Activated naive CD4-positive, alpha-beta T cell treated with anti-CD3 and anti-CD28 coated beads, Interleukin-2, amount 10 ng/mL, durations not matched to agents 7 days and 5 days (primary cell): ENCODE results near the gene TFPI.

Source experiments
- CTCF ChIA-PET: fragments of 350-600 bp; sonication (Branson Sonifier 250); formaldehyde crosslinking; loops from one replicate; lab custom pipeline; 2021; ENCODE audit warnings: antibody characterized with exemption; lab: Charles Lee
- DNase-seq: peaks from one replicate; pipeline ENCODE4 v3.0.0-alpha.2; 2020
- H3K27ac Mint-ChIP-seq: one replicate; pipeline ENCODE4 v1.8.0; 2021; ENCODE audit warnings: mild to moderate bottlenecking, moderate library complexity, mixed read lengths
- H3K27me3 Mint-ChIP-seq: one replicate; pipeline ENCODE4 v1.8.0; 2021; ENCODE audit warnings: mild to moderate bottlenecking, mixed read lengths
- H3K36me3 Mint-ChIP-seq: one replicate; pipeline ENCODE4 v1.8.0; 2021; ENCODE audit warnings: mixed read lengths
- H3K4me1 Mint-ChIP-seq: one replicate; pipeline ENCODE4 v1.8.0; 2021; ENCODE audit warnings: mixed read lengths
- H3K4me3 Mint-ChIP-seq: one replicate; pipeline ENCODE4 v1.8.0; 2021; ENCODE audit warnings: mild to moderate bottlenecking, moderate library complexity, mixed read lengths
- H3K9me3 Mint-ChIP-seq: one replicate; pipeline ENCODE4 v1.8.0; 2021; ENCODE audit warnings: mixed read lengths

Gene TFPI

GRCh38 chr2:187554011-187554703, at the start of gene TFPI:
Gene TFPI, minus strand, starts transcription at chr2:187554435. Its CDS starts 50,667 bp downstream, at chr2:187503768.
- Mint-ChIP-seq H3K36me3 (no peaks in the 10 kb centered on the region), H3K27me3 (peaks cover 11% of the 10 kb centered on the region), H3K4me1 (peaks cover 4% of the 10 kb centered on the region), H3K27ac (no peak within 1 kb of the TSS), H3K4me3 (no peak within 1 kb of the TSS), H3K9me3 (no peaks in the 10 kb centered on the region)
- CTCF ChIA-PET = interaction anchor here (1.0 to 1.3 kb wide), 2 partner anchors 27 to 54 kb away, joined by 3 to 4 read pairs; no protein-coding TSS in a partner anchor
- no peak for DNase-seq

DNA sequence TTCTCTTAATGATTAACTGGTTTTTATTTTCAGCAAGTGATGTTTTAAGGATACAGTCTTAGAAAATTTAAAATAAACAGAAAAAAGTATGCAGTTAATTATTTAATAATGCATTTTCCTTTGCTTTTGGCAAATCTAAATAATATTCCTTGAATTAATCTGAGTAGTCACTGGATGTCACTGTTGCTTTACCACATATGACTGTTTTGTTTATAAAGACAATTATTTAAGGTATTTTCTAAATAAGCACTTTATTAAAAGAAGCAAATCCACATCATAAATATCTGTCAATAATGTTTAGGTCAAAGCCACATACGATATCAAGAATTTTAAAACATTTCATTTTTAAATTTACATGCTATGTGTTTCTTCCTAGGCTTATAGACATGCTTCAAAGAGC, 40.6 kb upstream of the TFPI start:
- H3K27me3 Mint-ChIP-seq = no peaks in the 10 kb centered on the region
- H3K36me3 Mint-ChIP-seq = no peaks in the 10 kb centered on the region
- no peaks in the 10 kb centered on the region for H3K4me1 Mint-ChIP-seq
- DNase-seq = no peak
- H3K4me3 Mint-ChIP-seq = no peak overlapping the region
- H3K27ac Mint-ChIP-seq = no peak overlapping the region
- no peaks in the 10 kb centered on the region for H3K9me3 Mint-ChIP-seq
- CTCF ChIA-PET = interaction anchor here (0.8 to 1.0 kb wide), 3 partner anchors 12 to 16 kb away, joined by 3 read pairs; no protein-coding TSS in a partner anchor

DNA sequence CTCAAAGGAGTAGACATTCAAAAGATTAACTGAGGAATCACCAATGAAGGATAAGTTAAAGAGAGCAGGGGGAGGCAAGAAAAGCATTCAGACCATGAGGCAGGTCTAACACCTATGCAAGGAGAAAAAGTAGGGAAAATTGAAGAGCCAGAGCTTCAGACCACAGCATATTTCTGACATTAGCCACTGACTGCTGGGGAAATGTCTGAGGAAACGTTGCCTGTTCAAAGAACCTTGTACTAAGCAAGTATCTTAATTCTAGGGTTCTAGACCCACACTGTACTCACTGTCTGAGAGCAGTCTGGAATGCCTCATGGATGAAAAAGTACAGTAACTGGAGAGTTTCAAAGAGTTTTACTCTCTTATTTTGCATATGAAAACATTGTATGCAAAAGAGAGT, 39.5 kb upstream of the TFPI start:
- no peak overlapping the region for H3K4me3 Mint-ChIP-seq
- H3K9me3 Mint-ChIP-seq = no peaks in the 10 kb centered on the region
- H3K27ac Mint-ChIP-seq = no peak overlapping the region
- H3K4me1 Mint-ChIP-seq = no peaks in the 10 kb centered on the region
- no peaks in the 10 kb centered on the region for H3K36me3 Mint-ChIP-seq
- no peaks in the 10 kb centered on the region for H3K27me3 Mint-ChIP-seq
- CTCF ChIA-PET = interaction anchor here (1.0 to 1.9 kb wide), 2 partner anchors 8 to 11 kb away, joined by 3 to 8 read pairs; no protein-coding TSS in a partner anchor
- DNase-seq = no peak

DNA sequence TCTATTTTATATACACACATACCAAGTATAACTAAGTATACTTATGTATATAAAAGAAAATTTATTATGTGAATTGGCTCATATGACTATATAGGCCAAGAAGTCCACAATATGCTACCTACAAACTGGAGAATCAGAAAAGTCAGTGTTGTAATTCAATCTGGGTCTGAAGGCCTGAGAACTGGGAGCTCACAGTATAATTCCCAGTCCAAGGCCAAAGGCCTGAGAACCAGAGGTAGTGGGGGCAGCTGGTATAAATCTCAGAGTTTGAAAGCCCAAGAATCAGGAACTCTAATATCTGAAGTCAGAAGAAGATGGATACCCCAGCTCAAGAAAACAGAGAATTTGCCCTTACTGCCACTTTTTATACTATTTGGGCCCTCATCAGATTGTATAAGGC, 38.9 kb upstream of the TFPI start:
- H3K4me1 Mint-ChIP-seq = no peaks in the 10 kb centered on the region
- no peak for DNase-seq
- no peaks in the 10 kb centered on the region for H3K36me3 Mint-ChIP-seq
- CTCF ChIA-PET = interaction anchor here (1.0 to 1.9 kb wide), 2 partner anchors 9 to 11 kb away, joined by 3 to 8 read pairs; no protein-coding TSS in a partner anchor
- no peak overlapping the region for H3K27ac Mint-ChIP-seq
- no peak overlapping the region for H3K4me3 Mint-ChIP-seq
- no peaks in the 10 kb centered on the region for H3K27me3 Mint-ChIP-seq
- H3K9me3 Mint-ChIP-seq = no peaks in the 10 kb centered on the region

DNA sequence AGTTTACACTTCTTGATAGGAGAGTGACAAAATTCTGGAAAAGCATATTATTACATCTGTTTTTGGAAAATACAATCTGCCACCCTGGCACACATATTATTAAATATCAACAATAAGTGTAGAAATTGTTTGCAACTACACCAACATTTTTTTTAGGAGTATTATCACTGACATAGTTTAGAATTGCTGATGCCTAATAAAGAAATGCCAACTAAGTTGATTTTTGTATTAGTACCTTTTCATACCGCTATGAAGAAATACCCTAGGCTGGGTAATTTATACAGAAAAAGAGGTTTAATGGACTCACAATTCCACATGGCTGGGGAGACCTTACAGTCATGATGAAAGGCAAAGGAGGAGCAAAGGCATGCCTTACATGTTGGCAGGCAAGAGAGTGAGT, 35.9 kb upstream of the TFPI start:
- Mint-ChIP-seq H3K4me1 (peaks cover 5% of the 10 kb centered on the region), H3K36me3 (peaks cover 1% of the 10 kb centered on the region), H3K4me3 (no peak overlapping the region), H3K27ac (no peak overlapping the region), H3K9me3 (peaks cover 5% of the 10 kb centered on the region), H3K27me3 (no peaks in the 10 kb centered on the region)
- DNase-seq = no peak
- CTCF ChIA-PET = interaction anchor here (1.5 kb wide), 1 partner anchor 90 kb away, joined by 4 read pairs; no protein-coding TSS in a partner anchor

DNA sequence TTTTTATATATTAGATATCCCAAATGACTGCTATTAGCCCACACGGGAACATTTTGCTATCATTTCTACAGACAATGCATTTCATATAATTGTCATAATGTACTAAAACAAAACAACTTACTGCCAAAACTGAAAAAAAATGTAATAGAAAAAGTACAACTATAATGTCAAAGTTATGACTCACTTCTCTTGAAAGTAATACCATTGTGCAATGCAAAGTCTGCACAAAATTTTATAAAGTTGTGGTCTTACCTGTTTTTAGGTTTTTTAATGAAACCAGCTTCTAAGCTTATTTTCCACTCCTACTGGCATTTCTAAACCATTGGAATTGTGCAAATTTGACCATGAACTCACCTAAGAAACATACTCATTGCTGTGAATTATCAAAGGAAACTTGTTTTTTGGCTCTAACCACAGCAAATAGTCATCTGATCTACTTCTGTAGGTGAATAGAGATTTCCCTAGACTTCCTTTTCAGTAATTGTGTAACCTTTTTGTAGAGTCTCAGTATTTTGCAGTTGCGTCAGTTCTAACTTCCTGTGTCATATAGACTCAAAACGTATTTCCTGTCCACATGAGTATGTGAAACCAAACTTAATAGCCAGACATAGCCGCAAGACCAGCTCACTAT, 31.9 kb upstream of the TFPI start:
- Mint-ChIP-seq H3K9me3 (peaks cover 5% of the 10 kb centered on the region), H3K4me1 (peaks cover 8% of the 10 kb centered on the region), H3K27ac (peak overlapping the region; percentile 78), H3K4me3 (no peak overlapping the region), H3K27me3 (no peaks in the 10 kb centered on the region), H3K36me3 (peaks cover 1% of the 10 kb centered on the region)
- CTCF ChIA-PET = interaction anchor here (2.6 kb wide), 1 partner anchor 86 kb away, joined by 9 read pairs; no protein-coding TSS in a partner anchor
- DNase-seq = no peak

DNA sequence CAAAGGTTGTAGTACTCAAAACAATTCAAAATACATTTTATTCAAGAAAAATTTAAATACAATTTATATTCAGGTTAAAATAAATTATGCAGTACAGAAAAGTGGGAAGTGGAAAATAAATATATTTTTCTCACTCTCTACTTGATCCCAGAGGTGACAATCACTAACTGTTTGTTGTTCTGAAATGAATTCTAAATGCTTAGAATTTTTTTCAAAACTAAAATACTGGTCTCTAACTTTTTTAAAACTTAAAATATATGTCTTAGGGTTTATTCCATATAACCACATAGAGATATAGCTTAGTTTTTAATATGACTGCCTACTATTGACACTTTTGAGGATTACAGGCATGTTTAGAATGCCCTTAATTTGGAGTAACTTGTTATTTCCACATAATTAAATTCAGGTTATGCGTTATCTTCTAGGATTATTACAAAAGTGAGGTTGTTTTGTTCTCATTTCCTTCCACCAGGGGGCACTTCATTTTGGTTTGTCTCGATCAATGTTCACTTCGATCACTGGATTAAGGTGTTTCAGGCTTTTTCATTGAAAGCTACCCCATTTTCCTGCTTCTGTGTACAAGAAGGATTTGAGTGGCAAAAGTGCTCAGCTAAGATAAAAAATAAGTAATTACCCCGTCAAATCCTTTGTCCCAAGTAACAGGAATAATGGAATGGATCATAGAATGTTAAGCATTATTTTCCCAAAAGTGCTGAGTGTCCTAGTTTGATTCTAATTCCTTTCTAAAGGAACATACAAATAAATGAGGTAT, 27.1 kb upstream of the TFPI start:
- CTCF ChIA-PET = interaction anchor here (0.6 to 8.4 kb wide), 14 partner anchors 11 to 263 kb away, joined by 3 to 117 read pairs (median 4); partner anchors contain the start of gene TFPI
- peaks cover 6% of the 10 kb centered on the region for H3K4me1 Mint-ChIP-seq
- H3K9me3 Mint-ChIP-seq = peaks cover 3% of the 10 kb centered on the region
- H3K27me3 Mint-ChIP-seq = no peaks in the 10 kb centered on the region
- no peak overlapping the region for H3K4me3 Mint-ChIP-seq
- no peak for DNase-seq
- peaks cover 1% of the 10 kb centered on the region for H3K36me3 Mint-ChIP-seq
- no peak overlapping the region for H3K27ac Mint-ChIP-seq

- Mint-ChIP-seq H3K4me3 (no peak overlapping the region), H3K36me3 (no peaks in the 10 kb centered on the region), H3K4me1 (peaks cover 3% of the 10 kb centered on the region), H3K27ac (no peak overlapping the region), H3K9me3 (no peaks in the 10 kb centered on the region), H3K27me3 (no peaks in the 10 kb centered on the region)
- no peak for DNase-seq
- CTCF ChIA-PET = interaction anchor here (0.8 to 8.4 kb wide), 11 partner anchors 10 to 264 kb away, joined by 3 to 117 read pairs (median 4); partner anchors contain the start of gene TFPI
These were observed 26.4 kb upstream of the TFPI start for GRCh38 chr2:187580462-187581124.

- no peak overlapping the region for H3K27ac Mint-ChIP-seq
- no peaks in the 10 kb centered on the region for H3K9me3 Mint-ChIP-seq
- H3K4me1 Mint-ChIP-seq = peaks cover 3% of the 10 kb centered on the region
- no peak for DNase-seq
- no peak overlapping the region for H3K4me3 Mint-ChIP-seq
- no peaks in the 10 kb centered on the region for H3K36me3 Mint-ChIP-seq
- CTCF ChIA-PET = interaction anchor here (8.4 kb wide), 1 partner anchor 76 kb away, joined by 117 read pairs; no protein-coding TSS in a partner anchor
- H3K27me3 Mint-ChIP-seq = no peaks in the 10 kb centered on the region
These were observed 23.1 kb upstream of the TFPI start for GRCh38 chr2:187577310-187577709.

DNA sequence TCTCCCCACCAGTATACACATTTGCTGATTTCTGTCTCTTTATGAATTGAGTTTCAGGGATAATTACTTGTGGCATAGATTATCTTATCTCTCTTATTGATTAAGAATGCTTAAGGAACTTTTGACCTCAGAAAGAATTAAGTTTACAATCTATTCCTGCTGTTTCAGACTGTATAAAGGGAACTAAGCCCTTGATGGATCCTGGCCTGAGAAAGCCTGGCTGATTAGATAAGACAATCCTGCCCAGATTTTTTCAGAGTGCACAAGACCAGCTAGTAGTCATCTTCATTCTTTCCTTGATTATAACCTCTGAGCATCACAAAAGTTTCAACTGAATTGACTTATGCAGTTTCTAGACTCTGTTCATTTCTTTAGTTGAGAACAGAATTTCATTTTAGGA, 22.7 kb upstream of the TFPI start:
- no peak overlapping the region for H3K4me3 Mint-ChIP-seq
- DNase-seq = no peak
- CTCF ChIA-PET = interaction anchor here (8.4 kb wide), 1 partner anchor 76 kb away, joined by 117 read pairs; no protein-coding TSS in a partner anchor
- H3K9me3 Mint-ChIP-seq = no peaks in the 10 kb centered on the region
- H3K36me3 Mint-ChIP-seq = no peaks in the 10 kb centered on the region
- H3K27ac Mint-ChIP-seq = no peak overlapping the region
- H3K4me1 Mint-ChIP-seq = peaks cover 3% of the 10 kb centered on the region
- H3K27me3 Mint-ChIP-seq = no peaks in the 10 kb centered on the region

DNA sequence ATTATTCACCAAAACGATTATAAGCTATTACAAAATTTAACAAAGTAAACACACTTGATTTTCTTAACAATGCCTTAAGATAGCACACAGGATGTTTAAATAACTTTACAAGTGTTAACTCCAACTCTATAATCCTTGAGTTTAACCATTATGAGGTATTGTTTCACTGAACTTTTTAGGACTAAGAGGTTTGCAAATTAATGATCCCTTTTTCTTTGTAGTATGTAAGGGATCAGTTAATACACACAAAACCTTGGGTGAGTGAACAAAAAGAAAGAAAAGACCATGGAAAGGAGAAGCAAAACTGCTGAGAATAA, 21.5 kb upstream of the TFPI start:
- DNase-seq = no peak
- peak overlapping the region; percentile 33 for H3K27ac Mint-ChIP-seq
- CTCF ChIA-PET = interaction anchor here (1.0 to 1.2 kb wide), 3 partner anchors 27 to 76 kb away, joined by 3 to 4 read pairs (median 3); no protein-coding TSS in a partner anchor
- no peaks in the 10 kb centered on the region for H3K27me3 Mint-ChIP-seq
- no peaks in the 10 kb centered on the region for H3K4me1 Mint-ChIP-seq
- no peaks in the 10 kb centered on the region for H3K9me3 Mint-ChIP-seq
- no peaks in the 10 kb centered on the region for H3K36me3 Mint-ChIP-seq
- H3K4me3 Mint-ChIP-seq = no peak overlapping the region

DNA sequence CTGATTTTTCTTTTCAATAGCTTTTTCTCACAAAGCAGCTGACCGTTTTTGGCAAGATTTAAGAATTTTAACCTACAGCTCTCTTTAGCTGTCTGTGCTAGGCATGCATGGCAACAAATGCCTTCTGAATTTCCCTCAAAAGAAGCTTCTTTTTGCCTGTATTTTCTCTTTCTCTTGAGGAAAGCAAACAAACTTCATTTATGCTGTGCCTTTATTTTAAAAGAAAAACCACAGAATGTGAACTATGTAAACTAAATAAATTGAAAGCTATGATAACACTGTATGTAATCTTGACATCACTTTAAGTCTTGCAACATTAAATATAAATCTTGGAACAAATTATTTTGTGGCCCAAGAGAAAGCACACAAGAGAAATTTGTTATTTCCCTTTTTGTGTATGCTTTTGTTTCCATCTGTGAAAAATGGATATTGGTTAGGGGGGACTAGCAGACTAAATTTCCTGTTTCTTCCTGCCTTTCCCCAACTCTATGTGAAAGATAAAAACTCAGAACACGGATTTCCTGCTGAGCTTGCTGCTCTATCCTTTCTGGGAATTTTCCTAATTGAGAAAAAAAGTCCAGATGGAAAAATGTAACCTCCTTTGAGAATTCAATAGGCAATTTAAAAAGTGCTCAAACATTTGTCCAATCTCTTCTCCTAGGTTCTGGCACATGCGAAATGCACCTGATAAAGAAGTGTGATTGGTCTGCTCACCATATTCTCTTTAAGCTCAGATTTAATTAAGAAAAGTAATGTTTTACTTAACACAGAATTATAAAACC, 20.9 kb upstream of the TFPI start:
- no peaks in the 10 kb centered on the region for H3K4me1 Mint-ChIP-seq
- H3K9me3 Mint-ChIP-seq = no peaks in the 10 kb centered on the region
- DNase-seq = no peak
- no peaks in the 10 kb centered on the region for H3K36me3 Mint-ChIP-seq
- CTCF ChIA-PET = interaction anchor here (1.0 to 1.2 kb wide), 3 partner anchors 26 to 75 kb away, joined by 3 to 4 read pairs (median 3); no protein-coding TSS in a partner anchor
- no peak overlapping the region for H3K4me3 Mint-ChIP-seq
- H3K27ac Mint-ChIP-seq = no peak overlapping the region
- H3K27me3 Mint-ChIP-seq = no peaks in the 10 kb centered on the region

DNA sequence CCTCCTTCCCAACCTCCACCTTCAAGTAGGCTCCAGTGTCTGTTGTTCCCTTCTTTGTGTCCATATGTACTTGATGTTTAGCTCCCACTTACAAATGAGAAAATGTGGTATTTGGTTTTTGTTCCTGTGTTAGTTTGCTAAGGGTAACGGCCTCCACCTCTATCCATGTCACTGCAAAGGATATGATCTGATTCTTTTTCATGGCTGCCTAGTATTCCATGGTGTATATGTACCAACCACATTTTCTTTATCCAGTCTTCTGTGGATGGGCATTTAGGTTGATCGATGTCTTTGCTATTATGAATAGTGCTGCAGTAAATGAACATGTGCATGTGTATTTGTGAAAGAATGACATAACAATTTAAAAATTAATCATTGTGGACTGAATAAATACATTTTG, 19.5 kb upstream of the TFPI start:
- H3K27ac Mint-ChIP-seq = no peak overlapping the region

More for the DNA sequence above, 19.5 kb upstream of the TFPI start:
- CTCF ChIA-PET = interaction anchor here (1.2 kb wide), 1 partner anchor 74 kb away, joined by 3 read pairs; no protein-coding TSS in a partner anchor
- H3K27me3 Mint-ChIP-seq = no peaks in the 10 kb centered on the region
- H3K4me1 Mint-ChIP-seq = no peaks in the 10 kb centered on the region
- H3K9me3 Mint-ChIP-seq = no peaks in the 10 kb centered on the region
- DNase-seq = no peak
- no peak overlapping the region for H3K4me3 Mint-ChIP-seq
- H3K36me3 Mint-ChIP-seq = no peaks in the 10 kb centered on the region
